NCI-H524 (cell line): ENCODE data around the gene SLC2A3.
A peak's percentile ranks its signal among the peaks of the same experiment; 100 is the strongest.
"Not testable (repeated sequence)": the region's sequence is repeated elsewhere in the genome, so short reads cannot be mapped to it uniquely, and the experiment has no call there.

Experiments
- DNase-seq, 2 experiments: peaks; one replicate each; lab custom pipeline; 2025; lab: John Stamatoyannopoulos, UW

SLC2A3 gene

GRCh38 chr12:7935590-7936581 is at the start of gene SLC2A3:
Gene SLC2A3 (minus strand): TSS chr12:7936187. CDS start chr12:7936034, 153 bp downstream.
- DNase-seq: peak; percentile 78 to 92

DNA sequence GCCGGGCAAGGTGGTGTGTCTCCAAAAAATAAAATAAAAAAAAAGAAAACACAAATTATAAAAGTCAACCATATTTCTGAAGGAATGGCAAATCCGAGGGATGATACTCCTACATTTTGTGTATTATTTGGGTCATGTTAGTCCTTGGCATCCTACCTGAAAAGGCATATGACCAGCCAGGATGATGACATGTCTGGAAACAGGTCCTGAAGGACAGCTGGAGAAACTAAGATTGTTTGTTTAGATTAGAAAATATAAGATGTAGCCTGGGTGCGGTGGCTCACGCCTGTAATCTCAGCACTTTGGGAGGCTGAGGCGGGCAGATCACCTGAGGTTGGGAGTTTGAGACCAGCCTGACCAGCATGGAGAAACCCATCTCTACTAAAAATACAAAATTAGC is 48.9 kb upstream of the SLC2A3 start:
- no peak for DNase-seq

- DNase-seq: not testable (repeated sequence)
These were observed 47.5 kb upstream of the SLC2A3 start for GRCh38 chr12:7983460-7983859.

GRCh38 chr12:7983019-7983418 is 47.0 kb upstream of the SLC2A3 start:
- not testable (repeated sequence) for DNase-seq

- DNase-seq: not testable (repeated sequence)
These were observed 46.3 kb upstream of the SLC2A3 start for GRCh38 chr12:7982332-7982735.

DNA sequence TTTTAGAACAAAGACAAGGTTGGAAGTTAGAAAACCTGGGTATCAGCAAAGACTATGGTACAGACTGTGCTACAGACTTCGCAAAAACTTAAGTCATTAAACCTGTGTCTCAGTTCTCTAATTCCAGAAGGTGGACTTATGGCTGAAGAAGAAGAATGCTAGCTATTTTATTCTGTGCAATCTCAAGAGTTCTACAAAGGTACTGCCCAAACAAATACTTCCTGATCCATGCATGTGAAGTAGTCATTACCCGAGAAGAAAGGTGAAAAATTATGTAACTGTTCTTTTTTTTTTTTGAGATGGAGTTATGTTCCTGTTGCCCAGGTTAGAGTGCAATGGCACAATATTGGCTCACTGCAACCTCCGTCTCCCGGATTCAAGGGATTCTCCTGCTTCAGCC is 45.5 kb upstream of the SLC2A3 start:
- DNase-seq: no peak

DNA sequence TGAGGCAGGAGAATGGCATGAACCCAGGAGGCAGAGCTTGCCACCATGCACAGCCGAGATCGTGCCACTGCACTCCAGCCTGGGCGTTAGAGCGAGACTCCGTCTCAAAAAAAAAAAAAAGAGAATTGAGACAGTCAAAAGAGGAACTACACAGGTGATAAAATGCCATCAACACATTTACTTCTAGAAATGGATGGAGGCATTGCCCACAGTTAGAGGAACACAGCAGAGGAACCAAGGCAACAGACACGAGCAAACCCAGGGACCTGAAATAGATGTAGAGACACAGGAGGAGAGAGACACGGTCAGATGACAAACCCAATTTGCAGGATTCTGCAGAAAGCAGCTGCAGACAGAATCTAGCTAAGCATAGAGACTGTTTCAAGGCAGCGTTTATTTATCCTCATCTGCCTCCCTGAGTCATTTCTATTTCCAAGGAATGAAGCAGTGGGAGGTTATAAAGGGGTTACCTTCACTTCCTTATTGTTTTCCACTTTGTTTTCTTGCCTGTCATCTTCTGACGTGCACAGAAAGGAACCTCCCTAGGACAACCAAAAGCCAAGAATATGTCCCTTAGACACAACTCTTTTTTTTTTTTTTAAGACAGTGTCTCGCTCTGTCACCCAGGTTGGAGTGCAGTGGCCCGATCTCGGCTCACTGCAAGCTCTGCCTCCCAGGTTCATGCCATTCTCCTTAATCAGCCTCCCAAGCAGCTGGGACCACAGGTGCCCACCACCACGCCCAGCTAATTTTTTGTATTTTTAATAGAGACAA is 41.6 kb upstream of the SLC2A3 start:
- not testable (repeated sequence) for DNase-seq

- no peak for DNase-seq
These were observed 37.5 kb upstream of the SLC2A3 start for GRCh38 chr12:7973457-7973825.

GRCh38 chr12:7972734-7973456 is 36.9 kb upstream of the SLC2A3 start:
- DNase-seq: no peak

- not testable (repeated sequence) for DNase-seq
These were observed 36.3 kb upstream of the SLC2A3 start for GRCh38 chr12:7972269-7972668.

GRCh38 chr12:7971765-7972164 is 35.8 kb upstream of the SLC2A3 start:
- DNase-seq: not testable (repeated sequence)

DNA sequence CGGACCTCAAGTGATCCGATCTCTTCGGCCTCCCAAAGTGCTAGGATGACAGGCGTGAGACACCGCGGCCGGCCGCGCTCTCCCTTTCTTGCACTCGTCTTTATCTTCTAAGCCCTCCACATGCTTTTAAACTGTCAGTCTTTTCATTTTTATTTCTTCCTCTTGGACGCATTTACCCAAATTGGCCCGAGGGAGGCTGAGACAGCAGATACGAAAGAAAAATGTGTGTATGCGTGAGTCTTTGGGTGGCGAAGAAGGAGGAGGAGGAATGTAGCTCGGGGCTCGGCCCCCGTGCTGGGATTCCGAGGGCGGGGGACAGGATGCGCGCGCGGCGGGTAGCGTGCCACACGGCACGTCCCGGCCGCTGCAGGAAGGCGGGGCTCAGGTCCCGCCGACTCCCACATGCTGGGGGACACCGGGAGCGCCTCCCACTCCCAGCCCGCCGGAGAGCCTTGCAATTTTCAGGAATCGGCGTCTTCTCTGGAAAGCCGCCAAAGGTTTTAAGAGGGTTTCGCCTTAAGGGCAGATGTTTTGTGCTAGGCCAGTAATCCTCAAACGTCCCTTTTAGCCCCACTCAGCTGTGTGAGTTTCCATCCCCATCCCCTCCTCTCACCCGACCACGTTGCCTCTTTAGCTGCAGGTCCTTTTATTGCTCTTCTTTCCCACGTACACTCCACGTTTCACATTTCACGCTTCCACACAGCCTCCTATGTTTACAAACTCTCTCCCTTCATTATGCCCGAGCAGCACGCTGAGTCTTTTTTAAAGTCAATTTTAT is 34.7 kb upstream of the SLC2A3 start:
- peak; percentile 98 to 99 for DNase-seq

GRCh38 chr12:7966563-7966962 is 30.6 kb upstream of the SLC2A3 start:
- DNase-seq: no peak

DNA sequence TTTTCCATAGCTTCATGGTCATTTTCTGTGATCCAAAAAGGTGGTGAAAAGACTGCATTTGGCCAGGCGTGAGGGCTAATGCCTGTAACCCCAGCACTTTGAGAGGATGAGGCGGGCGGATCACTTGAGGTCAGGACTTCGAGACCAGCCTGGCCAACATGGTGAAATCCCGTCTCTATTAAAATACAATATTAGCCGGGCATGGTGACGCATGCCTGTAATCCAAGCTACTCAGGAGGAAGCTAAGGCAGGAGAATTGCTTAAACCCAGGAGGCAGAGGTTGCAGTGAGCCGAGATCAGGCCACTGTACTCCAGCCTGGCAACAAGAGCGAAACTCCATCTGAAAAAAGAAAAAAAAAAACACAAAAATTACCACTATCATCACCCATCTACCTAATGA is 28.7 kb upstream of the SLC2A3 start:
- not testable (repeated sequence) for DNase-seq

DNA sequence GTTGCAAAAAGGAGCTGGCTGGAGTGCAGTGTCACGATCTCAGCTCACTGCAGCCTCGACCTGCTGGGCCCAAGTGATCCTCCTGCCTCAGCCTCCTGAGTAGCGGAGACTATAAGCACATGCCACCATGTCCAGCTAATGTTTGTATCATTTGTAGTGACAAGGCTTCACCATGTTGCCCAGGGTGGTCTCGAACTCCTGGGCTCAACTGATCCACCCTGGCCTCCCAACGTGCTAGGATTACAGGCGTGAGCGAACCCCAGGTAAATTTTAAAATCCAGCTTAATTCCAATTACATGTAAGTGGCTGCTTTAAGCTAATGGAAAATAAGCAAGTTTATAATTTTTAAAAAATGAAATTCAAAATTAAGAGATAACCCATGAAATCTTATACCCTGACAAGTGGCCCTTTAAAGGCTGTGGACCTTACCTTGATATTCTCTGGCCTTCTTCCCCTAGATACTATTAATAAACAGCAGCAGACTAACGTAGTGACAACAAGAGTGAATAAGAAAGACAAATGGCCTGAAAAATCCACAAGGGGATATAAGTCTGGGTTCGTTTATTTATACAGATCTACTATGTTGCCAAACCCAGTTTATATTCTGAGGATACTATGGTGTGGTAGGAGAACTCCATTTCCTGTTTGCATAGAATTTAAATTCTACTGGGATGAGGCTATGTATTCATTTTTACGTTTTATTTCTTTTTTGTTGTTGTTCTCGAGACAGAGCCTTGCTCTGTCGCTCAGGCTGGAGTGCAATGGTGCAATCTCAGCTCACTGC is 25.6 kb upstream of the SLC2A3 start:
- no peak for DNase-seq

- no peak for DNase-seq
These were observed 23.7 kb upstream of the SLC2A3 start for GRCh38 chr12:7959701-7960121.

- no peak for DNase-seq
These were observed 23.3 kb upstream of the SLC2A3 start for GRCh38 chr12:7959278-7959677.

- not testable (repeated sequence) for DNase-seq
These were observed 18.9 kb upstream of the SLC2A3 start for GRCh38 chr12:7954877-7955276.

- not testable (repeated sequence) for DNase-seq
These were observed 18.4 kb upstream of the SLC2A3 start for GRCh38 chr12:7954418-7954817.

DNA sequence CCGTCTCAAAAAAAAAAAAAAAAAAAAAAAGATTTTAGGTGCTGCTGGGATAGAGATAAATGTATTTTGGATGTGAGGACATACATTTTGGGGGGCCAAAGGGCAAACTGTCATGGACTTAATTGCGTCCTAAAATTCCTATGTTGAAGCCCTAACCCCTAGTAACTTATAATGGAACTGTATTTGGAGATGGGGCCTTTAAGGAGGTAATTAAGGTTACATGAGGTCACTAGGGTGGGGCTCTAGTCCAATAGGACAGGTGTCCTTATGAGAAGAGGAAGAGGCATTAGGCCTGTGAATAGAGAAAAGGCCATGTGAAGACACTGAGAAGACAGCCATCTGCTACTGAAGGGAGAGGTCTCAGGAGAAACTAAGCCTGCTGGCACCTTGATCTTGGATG is 17.9 kb upstream of the SLC2A3 start:
- not testable (repeated sequence) for DNase-seq
